Stimulated activated effector memory CD8-positive, alpha-beta T cell treated with anti-CD3 and anti-CD28 coated beads, Interleukin-12 subunit alpha, Interleukin-12 subunit beta, amount 100 ng/mL, for 72 hours (primary cell): Measurements from ENCODE around the gene MICAL3.

Source experiments
- ATAC-seq: fragments of 150-1000 bp; cut with Tn5 transposase; 2 replicates; pipeline ENCODE4 v1.10.0; 2021
- DNase-seq, 2 donors: peaks; one replicate each; pipeline ENCODE4 v3.0.0; 2021 to 2022; ENCODE audit warnings: low spot score in 2 of 2
- H3K27ac Mint-ChIP-seq: one replicate; pipeline ENCODE4 v1.8.0; 2022; ENCODE audit warnings: mild to moderate bottlenecking, mixed read lengths
- H3K36me3 Mint-ChIP-seq: one replicate; pipeline ENCODE4 v1.8.0; 2022; ENCODE audit warnings: mild to moderate bottlenecking, mixed read lengths
- H3K4me1 Mint-ChIP-seq: one replicate; pipeline ENCODE4 v1.8.0; 2022; ENCODE audit warnings: mixed read lengths
- H3K4me3 Mint-ChIP-seq: one replicate; pipeline ENCODE4 v1.8.0; 2022; ENCODE audit warnings: mild to moderate bottlenecking, mixed read lengths
- H3K9me3 Mint-ChIP-seq: one replicate; pipeline ENCODE4 v1.8.0; 2022; ENCODE audit warnings: mixed read lengths

Gene MICAL3

GRCh38 chr22:17911887-17912286, 112.5 kb downstream of the MICAL3 start:
- H3K27ac Mint-ChIP-seq, result no peak overlapping the region
- peaks cover 9% of the 10 kb centered on the region for H3K4me1 Mint-ChIP-seq
- DNase-seq (no peak), ATAC-seq (no peak)
- H3K36me3 Mint-ChIP-seq, result peaks cover 6% of the 10 kb centered on the region
- no peaks in the 10 kb centered on the region for H3K9me3 Mint-ChIP-seq
- no peak overlapping the region for H3K4me3 Mint-ChIP-seq

DNA sequence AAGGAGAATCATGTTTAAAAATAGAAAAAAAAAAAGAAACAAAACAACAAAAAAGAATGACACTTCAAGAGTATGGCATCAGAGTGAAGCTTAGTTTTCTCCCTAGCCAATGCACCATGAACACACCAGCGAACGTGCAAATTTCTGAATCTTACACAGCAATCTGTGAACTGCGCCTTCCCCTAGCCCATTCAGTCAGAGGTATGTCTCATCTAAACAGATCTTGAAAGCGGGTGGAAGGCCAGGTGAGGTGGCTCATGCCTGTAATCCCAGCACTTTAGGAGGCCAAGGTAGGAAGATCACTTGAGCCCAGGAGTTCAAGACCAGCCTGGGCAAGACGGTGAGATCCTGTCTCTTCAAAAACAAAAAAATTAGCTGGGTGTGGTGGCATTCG, 113.1 kb downstream of the MICAL3 start:
- H3K9me3 Mint-ChIP-seq, result no peaks in the 10 kb centered on the region

DNA sequence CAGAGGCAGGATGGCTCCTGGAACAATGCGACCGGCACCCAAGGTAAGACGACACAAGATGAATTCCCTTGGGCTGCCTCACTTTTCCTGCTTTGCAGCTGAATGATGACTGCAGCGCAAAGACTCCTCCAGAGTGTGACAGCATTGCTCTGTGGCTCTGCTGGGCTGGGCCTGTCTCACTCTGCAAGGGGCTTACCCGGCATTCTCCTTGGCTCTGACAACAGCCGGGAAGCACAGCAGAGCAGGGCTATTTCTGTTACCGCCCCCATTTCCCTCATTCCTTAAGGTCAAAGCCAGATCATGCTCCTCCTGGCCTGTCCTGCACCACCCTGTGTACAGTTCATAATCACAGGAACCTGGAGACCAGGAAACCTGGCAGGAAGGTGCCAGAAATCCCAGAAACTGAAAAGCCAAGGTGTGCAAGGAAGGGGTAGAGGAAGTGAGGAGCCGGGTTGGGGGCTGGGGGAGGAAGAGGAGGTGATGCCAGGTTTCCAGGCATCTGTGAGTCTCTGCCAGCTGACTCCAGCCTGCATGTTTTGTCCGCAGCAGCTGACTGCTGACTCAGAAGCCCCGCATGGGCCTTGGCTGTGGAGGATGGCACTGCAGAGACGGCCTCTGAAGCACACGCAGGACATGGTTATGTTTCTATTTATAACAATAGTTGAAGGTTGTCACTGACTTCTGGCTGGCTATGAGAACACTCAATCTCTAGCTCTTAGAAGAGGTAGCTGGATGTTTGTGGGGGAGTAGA, 113.6 kb downstream of the MICAL3 start:
- DNase-seq (no peak), ATAC-seq (peak; percentile 21)
- H3K27ac Mint-ChIP-seq, result peak overlapping the region; percentile 45
- peaks cover 10% of the 10 kb centered on the region for H3K4me1 Mint-ChIP-seq
- no peaks in the 10 kb centered on the region for H3K9me3 Mint-ChIP-seq
- no peak overlapping the region for H3K4me3 Mint-ChIP-seq
- H3K36me3 Mint-ChIP-seq, result peaks cover 10% of the 10 kb centered on the region

More for the DNA sequence above, 113.1 kb downstream of the MICAL3 start:
- H3K4me3 Mint-ChIP-seq, result no peak overlapping the region
- H3K4me1 Mint-ChIP-seq, result peaks cover 10% of the 10 kb centered on the region
- H3K36me3 Mint-ChIP-seq, result peaks cover 10% of the 10 kb centered on the region
- DNase-seq, result no peak
- H3K27ac Mint-ChIP-seq, result no peak overlapping the region
- no peak for ATAC-seq

GRCh38 chr22:17907748-17908051, 116.7 kb downstream of the MICAL3 start:
- ATAC-seq, result no peak
- no peaks in the 10 kb centered on the region for H3K9me3 Mint-ChIP-seq
- no peak overlapping the region for H3K4me3 Mint-ChIP-seq
- H3K36me3 Mint-ChIP-seq, result peaks cover 28% of the 10 kb centered on the region
- H3K27ac Mint-ChIP-seq, result peak overlapping the region; percentile 52
- peaks cover 10% of the 10 kb centered on the region for H3K4me1 Mint-ChIP-seq
- no peak for DNase-seq

- Mint-ChIP-seq H3K36me3 (peaks cover 34% of the 10 kb centered on the region), H3K27ac (peak overlapping the region; percentile 52), H3K4me1 (peaks cover 10% of the 10 kb centered on the region), H3K9me3 (no peaks in the 10 kb centered on the region), H3K4me3 (no peak overlapping the region)
- ATAC-seq (no peak), DNase-seq (no peak)
Measured at GRCh38 chr22:17906978-17907747, 117.2 kb downstream of the MICAL3 start.

DNA sequence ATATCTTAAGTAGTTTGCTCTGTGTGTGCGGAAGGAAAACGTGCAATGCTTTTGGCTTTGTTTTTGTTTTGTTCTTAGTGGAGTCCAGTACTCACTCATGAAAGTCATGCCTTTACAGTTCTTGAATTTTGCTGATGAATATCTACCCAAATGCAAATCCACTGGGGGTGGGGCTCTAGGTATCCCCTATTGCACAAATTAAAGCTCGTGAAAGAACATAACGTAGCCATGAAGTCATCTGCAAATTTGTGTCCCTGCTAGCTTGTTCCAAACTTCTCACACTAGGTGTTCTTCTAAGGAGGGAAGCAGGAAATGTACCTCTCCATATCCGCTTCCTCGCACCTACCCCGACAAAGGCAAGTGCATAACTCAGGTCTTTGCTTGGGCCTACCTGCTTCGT, 118.9 kb downstream of the MICAL3 start:
- Mint-ChIP-seq H3K4me1 (peaks cover 10% of the 10 kb centered on the region), H3K27ac (no peak overlapping the region), H3K36me3 (peaks cover 48% of the 10 kb centered on the region), H3K4me3 (no peak overlapping the region), H3K9me3 (no peaks in the 10 kb centered on the region)
- DNase-seq, result no peak
- no peak for ATAC-seq

DNA sequence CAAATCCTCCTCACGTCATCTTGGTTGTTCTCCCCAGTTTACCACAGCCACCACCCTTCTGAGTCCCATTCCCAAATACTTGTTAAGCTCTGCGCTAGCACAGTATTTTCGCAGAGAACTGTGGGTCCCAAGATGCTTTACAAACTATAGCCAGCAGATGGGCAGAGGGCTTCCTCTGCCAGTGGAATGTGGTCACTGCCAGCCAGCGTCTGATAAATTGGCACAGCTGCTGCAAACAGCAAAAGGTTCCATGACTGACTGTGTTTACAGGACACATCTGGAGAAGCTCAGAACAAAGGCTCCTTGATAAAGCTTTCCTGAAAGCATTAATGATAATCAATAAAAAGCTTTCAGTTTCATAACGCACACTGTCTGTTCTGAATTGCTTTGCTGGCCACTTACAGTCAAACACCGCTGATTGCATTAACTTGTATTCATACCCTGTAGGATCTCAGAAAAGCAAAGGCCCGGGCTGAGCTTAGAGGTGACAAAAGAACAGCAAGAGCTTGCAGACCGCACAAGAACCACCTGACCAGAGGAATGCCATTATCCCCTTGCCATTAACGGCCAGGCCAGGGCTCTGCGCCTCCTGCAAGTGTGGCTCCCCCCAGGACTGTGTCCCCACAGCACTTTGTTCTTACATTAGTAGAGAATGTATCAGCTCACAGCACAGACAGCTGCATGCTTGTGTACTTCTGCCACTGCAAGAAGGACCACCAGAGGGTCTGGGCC, 120.6 kb downstream of the MICAL3 start:
- Mint-ChIP-seq H3K4me1 (peaks cover 10% of the 10 kb centered on the region), H3K9me3 (no peaks in the 10 kb centered on the region), H3K27ac (no peak overlapping the region), H3K36me3 (peaks cover 55% of the 10 kb centered on the region), H3K4me3 (no peak overlapping the region)
- DNase-seq (no peak), ATAC-seq (no peak)

DNA sequence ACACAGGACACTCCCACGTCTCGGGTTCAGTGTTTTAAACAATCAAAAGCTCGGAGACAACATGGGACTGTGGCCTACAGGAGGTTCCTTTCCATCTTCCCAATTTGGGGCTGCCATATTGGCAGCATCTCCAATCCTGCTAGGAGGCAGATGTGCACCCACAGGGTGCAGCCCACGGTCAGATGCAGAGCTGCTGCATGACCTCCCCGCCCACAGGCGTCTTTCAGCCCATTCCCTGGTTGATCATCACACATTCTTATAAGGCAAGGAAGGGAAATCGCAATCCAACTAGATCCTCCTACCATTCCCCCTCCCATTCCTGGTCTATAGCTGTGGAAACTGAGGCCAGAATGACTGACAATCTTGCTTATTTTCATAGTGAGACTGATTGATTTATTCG, 121.4 kb downstream of the MICAL3 start:
- no peaks in the 10 kb centered on the region for H3K9me3 Mint-ChIP-seq

DNA sequence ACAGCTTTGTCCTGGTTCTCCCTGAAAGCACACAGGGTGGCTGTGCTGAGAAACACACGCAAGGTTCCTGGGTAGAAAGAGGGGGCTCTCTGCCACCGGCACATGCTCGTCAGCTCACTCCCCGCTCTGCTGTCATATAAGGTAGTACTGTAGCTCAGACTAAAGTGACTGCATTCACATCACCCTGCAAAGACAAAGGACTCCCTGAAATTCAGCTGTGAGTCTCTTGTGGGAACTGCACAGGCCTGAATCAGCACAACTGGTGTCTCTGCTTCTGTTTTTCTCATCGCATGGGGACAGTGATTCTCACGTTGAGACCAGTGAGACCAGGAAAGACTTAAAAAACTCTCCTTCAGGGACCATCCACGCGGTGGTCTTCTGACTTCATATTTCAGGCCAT, 126.0 kb downstream of the MICAL3 start:
- no peak overlapping the region for H3K27ac Mint-ChIP-seq
- H3K9me3 Mint-ChIP-seq, result no peaks in the 10 kb centered on the region
- H3K4me1 Mint-ChIP-seq, result no peaks in the 10 kb centered on the region
- H3K4me3 Mint-ChIP-seq, result no peak overlapping the region
- DNase-seq (no peak), ATAC-seq (no peak)
- peaks cover 66% of the 10 kb centered on the region for H3K36me3 Mint-ChIP-seq

More for the DNA sequence above, 121.4 kb downstream of the MICAL3 start:
- DNase-seq (no peak), ATAC-seq (no peak)
- Mint-ChIP-seq H3K36me3 (peaks cover 55% of the 10 kb centered on the region), H3K4me3 (no peak overlapping the region), H3K27ac (no peak overlapping the region), H3K4me1 (peaks cover 10% of the 10 kb centered on the region)

GRCh38 chr22:17897858-17898257, 126.5 kb downstream of the MICAL3 start:
- Mint-ChIP-seq H3K9me3 (no peaks in the 10 kb centered on the region), H3K4me3 (no peak overlapping the region), H3K36me3 (peaks cover 69% of the 10 kb centered on the region), H3K27ac (no peak overlapping the region), H3K4me1 (no peaks in the 10 kb centered on the region)
- ATAC-seq, result no peak
- no peak for DNase-seq

DNA sequence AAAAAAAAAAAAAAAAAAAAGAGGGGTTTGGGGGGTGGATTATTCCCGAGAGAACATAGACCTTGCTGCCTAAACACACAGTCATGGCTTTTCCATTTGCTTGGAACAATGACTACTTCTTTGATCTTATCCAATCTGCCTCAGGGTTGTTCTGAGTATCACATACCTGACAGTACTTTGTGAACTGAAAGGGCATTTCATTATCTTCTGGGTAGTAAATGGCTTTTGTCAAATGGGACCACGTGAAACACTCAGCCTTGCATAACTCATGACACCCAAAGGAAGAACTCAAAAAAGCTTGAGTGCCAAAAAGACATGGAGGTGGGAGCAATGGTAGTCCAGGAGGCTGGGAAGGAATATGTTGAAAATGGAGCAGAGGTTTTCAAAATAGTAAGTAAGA, 126.9 kb downstream of the MICAL3 start:
- DNase-seq, result no peak
- Mint-ChIP-seq H3K27ac (no peak overlapping the region), H3K36me3 (peaks cover 69% of the 10 kb centered on the region), H3K4me1 (no peaks in the 10 kb centered on the region), H3K4me3 (no peak overlapping the region), H3K9me3 (no peaks in the 10 kb centered on the region)
- no peak for ATAC-seq

- peaks cover 67% of the 10 kb centered on the region for H3K36me3 Mint-ChIP-seq
- H3K4me1 Mint-ChIP-seq, result no peaks in the 10 kb centered on the region
- H3K9me3 Mint-ChIP-seq, result no peaks in the 10 kb centered on the region
- ATAC-seq (no peak), DNase-seq (no peak)
- H3K27ac Mint-ChIP-seq, result no peak overlapping the region
- H3K4me3 Mint-ChIP-seq, result no peak overlapping the region
Measured at GRCh38 chr22:17896586-17896985, 127.8 kb downstream of the MICAL3 start.

DNA sequence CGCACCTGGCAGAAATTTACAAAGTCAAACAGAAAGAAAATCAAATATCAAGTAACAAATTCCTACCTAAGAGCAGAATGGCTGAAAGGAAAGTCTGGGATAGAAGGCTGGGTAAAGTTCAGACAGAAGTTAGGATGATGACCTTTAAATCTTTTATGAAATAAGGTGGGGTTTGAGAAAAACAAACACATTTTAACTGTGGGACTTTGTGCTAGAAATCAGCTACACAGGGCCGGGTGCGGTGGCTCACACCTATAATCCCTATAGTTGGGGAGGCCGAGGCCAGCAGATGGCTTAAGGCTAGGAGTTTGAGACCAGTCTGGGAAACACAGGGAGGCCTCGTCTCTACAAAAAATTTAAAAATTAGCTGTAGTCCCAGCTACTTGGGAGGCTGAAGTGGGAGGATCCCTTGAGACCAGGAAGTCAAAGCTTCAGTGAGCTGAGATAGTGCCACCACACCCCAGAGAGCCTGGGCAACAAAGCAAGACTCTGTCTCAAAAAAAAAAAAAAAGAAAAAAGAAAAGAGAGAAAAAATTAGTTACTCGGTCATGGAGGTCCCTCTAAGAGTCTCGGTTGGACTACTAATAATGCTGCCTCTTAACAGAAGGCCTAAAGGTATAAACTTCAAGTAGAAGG, 130.3 kb downstream of the MICAL3 start:
- Mint-ChIP-seq H3K9me3 (no peaks in the 10 kb centered on the region), H3K36me3 (peaks cover 69% of the 10 kb centered on the region), H3K4me3 (no peak overlapping the region), H3K27ac (no peak overlapping the region), H3K4me1 (no peaks in the 10 kb centered on the region)
- no peak for ATAC-seq
- no peak for DNase-seq

- ATAC-seq (no peak), DNase-seq (no peak)
- Mint-ChIP-seq H3K4me3 (no peak overlapping the region), H3K27ac (peak overlapping the region; percentile 68), H3K36me3 (peaks cover 83% of the 10 kb centered on the region), H3K9me3 (no peaks in the 10 kb centered on the region), H3K4me1 (no peaks in the 10 kb centered on the region)
Measured at GRCh38 chr22:17892376-17892775, 132.0 kb downstream of the MICAL3 start.

DNA sequence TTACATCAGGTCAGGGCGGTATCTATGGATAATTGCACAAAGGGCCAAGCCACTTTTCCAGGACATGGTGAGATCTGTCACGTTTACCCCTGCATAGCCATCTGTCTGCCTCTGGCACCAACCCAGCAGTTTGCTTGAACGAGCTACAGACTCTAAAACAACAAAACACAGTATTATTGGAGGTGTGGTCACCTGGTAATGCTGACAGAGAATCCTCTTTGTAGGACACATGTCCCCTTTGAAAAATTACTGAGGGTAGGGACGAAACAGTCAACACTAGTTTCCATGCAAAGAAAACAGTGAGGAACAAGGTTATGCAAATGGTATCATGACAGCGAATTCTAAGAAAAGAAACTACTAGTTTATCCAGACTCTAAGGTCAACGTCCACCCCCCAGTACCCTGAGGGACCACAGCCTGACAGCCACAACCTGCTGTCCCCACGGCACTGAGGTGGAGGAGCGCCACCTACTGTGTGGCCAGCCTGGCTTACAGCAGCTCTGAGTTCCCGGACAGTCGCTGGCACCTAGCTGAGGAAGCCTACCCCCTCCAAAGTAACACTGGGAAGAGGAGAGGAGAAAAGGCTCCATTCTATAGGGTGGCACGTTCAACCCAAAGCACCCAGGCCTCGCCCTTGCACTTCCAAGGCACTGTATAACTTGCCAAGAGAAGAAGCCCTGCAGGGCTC, 132.7 kb downstream of the MICAL3 start:
- Mint-ChIP-seq H3K4me3 (no peak overlapping the region), H3K27ac (no peak overlapping the region), H3K9me3 (no peaks in the 10 kb centered on the region), H3K4me1 (no peaks in the 10 kb centered on the region), H3K36me3 (peaks cover 87% of the 10 kb centered on the region)
- ATAC-seq, result no peak
- no peak for DNase-seq
